SK-N-DZ (cell line): ENCODE measurements around the gene RUNX1.

Experiments used
- DNase-seq: peaks from one replicate; pipeline ENCODE4 v3.0.0-alpha.2; 2015; ENCODE audit warnings: low spot score

The RUNX1 gene

DNA sequence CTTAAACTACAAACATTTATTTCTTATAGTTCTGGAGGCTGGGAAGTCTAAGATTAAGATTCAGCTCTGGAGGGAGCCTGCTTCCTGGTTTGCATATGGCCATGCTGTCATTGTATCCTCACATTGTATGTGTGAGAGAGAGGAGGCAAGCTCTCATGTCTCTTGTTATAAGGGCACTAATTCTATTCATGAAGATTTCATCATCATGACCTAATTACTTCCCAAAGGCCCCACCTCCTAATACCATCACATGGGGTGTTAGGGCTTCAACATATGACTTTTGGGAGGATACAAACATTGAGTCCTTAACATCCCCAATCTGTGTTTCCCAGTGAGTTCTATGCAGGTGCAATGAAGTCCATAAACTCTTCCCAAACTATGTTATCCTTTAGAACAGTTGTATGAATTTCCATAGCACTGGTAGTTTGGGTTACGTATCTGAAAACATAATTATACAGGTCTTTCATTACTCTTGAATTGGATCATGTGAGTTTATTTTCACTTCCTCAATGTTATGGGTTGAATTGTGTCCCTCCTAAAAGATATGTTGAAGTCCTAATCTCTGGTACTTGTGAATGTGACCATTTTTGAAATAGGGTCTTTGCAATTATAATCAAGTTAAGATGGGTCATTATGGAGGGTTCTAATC lies 124.2 kb downstream of the RUNX1 start:
- no peak for DNase-seq

DNA sequence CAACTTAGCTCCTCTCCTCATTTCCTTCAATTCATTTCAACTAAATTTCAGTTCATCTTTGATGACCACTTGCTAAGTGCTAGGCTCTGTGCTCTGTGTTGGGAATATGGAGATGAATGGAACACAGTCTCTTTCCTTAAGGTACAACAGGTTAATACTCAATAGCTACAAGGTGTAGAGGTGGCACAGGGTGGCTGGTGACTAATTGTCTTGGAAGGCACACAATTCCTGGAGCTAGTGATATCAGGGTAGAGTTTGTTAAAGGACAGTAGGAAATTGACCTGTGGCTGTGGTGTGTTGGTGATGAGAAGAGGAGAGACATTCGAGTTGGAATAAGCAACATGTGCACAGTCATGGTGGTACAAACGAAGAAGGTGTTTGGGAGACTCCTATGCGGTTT lies 124.9 kb downstream of the RUNX1 start:
- DNase-seq, result no peak

DNA sequence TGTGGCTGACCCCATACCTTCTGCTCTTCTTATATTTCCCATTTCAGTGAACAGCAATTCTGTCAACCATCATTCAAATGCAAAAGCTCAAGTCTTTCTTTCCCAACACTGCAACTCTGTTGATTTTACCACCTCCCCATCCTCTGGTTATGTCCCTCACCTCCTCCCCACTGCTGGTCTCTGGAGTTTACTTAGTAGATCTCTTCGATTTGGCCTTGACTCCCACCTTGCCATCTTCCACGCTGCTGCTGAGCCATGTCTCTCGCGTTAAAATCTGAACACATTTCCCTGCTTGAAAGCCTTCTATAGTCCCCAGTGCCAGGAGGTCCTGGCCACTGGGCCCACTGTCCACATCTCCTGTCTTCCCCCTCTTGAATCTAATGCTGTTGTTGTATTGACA lies 125.5 kb downstream of the RUNX1 start:
- DNase-seq, result no peak

DNA sequence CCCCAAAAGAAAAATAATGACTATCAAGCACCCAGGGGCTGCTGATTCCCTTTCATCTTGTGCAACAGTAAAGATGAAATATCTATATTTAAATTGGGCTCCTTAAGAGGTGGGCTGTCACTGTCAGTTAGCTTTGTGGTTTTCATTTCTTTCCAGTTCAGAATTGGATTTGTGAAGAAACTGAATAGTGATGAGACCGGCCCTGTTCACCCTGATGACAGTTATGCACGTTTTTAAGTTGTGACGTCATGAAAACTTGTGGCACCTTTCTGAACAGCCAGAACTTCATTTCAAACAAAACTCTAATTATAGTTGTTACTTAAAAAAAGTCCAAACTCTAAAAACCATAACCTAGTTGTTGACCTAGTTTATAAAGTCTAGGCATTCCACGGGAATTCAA lies 125.9 kb downstream of the RUNX1 start:
- no peak for DNase-seq

DNA sequence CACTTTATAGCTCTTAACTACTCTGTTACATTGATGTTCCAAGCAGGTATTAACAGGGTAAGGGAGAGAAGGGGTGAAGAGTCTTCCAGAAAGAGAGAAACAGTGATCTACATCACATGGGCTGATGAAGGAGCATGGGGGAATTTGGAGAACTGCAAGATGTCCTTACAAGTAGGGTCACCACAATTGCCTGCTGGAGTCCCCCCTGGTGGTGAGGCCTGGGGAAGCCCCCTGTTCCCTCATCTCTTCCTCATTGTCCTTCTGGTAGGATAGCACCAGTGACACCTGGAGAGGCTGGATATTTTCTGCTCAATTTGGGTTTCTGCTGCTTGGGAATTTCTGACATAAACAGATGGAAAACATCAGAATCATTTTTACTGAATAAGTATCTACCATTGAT lies 126.6 kb downstream of the RUNX1 start:
- DNase-seq, result no peak

DNA sequence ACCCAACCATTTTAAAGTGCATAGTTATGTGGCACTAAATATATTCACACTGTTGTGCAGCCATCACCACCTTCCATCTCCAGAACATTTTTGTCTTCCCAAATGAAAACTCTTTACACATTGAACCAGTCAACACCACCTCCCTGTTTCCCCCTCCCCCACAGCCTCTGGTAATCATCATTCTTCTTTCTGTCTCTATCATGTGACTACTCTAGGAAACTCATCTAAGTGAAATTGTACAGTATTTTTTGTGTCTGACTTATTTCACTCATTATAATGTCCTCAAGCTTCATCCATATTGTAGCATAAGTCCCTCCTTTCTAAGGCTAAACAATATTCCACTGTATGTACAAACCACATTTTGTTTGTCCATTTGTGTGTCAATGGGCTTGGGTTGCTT lies 128.0 kb downstream of the RUNX1 start:
- no peak for DNase-seq

DNA sequence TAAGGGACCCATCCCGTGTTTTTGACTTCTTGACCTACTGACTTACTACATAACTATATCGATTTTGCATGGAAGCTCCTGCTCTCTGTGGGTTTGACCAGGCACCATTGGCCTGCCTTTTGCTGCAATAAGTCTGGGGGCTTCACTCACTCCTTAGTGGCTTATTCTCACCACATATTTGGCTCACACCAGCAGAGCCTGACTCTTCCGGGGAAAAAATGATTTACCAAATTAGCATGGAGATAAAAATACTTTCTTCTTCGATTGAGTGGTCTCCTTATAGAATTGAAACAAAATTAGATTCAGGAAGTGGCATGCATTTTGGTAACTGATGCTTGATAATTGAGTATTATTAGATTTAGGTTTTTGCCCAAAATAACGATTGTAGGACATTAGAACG lies 129.7 kb downstream of the RUNX1 start:
- DNase-seq, result no peak

DNA sequence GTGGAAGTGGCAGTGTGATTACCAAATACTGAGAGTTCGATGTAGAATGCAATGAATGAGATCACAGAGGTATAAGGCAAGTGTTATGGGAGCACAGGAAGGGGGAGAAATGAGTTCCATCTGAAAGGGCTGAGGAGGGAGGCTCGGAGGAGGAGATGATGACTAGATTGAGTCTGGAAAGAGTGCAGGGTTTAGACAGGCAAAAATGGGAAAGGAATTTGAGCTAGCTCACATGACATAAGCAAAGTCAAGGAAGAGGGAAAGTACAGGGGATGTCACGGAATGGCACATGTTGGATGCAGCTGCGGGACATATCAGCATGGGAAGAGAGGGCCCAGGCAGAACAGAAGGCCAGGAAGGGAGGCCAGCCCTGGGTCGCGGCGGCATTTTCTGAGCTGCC lies 132.7 kb downstream of the RUNX1 start:
- DNase-seq, result no peak

DNA sequence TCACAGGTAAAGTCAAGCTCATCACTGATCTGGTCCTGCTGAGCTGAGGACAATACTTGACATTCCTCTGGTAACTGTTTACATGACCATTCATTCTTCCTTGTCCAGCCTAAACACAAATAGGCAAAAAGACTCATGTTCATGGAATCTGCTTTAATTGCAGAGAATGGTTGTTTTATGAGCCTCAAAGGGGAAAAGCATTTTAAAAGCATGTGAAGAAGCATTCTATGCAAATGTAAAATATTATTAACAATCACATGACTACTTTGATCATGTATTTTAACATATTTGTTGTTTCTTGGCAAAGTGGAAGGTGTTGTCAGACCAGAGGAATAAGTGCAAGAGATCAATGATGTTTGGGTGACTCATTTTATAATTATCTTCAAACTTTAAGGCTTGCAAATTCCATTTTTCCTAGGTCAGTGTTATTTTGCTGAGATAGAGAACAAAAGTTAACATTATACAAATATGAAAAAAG lies 133.7 kb downstream of the RUNX1 start:
- no peak for DNase-seq

DNA sequence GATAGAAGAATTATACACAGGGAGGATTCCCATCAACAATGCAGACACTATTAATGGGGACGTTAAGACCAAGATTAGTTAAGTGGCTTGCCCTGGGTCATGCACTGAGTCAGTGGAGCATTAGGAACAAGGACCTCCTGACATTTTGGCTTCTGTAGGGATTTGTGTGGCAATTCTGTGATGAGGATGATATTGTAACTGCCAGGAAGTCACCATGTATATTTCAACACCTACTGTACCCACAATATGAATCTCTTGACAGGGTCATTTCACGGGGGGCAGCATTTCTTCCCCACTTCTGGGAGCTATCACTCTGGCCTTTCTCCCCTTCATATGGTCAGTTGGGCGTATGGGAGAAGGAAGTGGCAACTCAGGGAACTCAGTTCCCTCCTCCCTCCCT lies 134.9 kb downstream of the RUNX1 start:
- no peak for DNase-seq

DNA sequence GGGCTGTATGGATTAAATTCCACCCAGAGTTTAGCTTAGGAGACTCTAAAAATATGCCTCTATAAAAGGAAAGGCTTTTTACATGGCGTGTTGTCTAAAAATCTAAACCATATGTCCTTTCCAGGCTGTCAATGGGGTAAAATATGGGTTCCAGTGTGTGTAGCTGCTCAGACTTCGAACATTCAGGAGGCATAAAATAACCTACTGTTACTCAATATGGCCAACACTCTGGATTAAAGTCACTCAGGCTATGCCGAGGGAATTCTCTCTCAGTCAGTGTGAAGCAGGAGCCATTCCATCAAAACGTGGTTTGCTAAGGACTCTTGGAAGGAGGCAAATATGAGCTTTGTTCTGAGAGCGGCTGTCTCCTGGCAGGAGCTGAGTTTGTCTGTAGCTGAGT lies 135.3 kb downstream of the RUNX1 start:
- DNase-seq, result no peak

DNA sequence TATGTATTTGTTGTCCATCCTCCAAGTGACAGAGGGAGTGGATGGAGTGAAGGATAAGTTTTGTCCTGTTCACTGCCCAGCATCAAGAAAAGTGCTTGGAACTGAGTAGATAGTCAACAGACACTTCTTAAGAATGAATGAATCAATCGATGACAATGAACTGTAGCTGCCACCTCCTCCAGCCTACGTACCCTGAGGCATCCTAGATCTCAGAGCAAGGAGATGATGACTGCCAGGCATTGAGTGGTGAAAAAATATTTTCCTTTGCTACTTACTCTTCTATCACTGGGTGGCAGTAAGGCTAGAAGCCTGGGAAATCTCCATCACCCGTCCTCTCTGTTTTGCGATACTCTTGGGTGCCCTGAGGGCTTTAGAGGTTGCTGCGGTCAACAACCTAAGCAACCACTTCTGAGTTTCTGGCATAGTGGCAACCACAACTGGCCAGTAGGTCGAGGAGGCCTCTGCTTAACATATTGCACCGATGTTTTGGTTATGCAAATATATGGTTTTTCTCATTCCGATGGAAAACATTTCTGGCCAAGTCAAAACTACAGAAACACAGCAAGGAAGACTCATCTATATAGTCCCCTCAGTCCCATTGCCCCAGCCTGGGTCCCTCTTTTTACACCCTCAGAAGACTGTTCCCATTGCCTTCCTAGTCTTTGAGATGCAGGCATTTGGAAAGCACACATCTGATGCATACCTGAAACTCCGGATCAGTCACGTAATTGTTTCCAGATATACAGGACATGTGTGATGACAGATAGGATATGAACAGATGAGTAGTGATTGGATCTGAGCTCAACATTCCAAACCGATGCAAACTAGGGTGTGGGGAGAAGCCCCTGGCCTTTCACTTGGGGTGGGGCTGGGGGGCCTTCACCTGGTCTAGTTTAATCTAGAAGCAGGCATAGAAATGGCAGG lies 136.8 kb downstream of the RUNX1 start:
- DNase-seq, result no peak

DNA sequence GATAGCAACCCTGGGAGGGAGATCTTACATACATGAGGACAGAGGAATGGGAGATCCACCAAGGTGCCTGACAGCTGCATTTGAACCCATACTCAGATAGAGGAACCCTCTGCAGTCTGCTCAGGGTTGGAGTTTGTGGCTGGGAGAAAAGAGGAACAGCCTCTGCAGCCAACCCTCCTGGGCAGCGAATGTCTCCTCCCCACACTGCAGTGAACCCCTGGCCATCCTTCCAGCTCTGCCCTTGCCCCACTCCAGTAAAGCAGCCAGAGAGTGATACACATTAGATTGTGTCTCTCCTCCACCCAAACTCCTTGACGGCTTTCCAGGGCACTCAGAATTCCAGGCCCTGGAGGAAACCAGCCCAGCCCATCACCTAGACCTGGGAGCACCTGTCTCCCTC lies 137.7 kb downstream of the RUNX1 start:
- no peak for DNase-seq

DNA sequence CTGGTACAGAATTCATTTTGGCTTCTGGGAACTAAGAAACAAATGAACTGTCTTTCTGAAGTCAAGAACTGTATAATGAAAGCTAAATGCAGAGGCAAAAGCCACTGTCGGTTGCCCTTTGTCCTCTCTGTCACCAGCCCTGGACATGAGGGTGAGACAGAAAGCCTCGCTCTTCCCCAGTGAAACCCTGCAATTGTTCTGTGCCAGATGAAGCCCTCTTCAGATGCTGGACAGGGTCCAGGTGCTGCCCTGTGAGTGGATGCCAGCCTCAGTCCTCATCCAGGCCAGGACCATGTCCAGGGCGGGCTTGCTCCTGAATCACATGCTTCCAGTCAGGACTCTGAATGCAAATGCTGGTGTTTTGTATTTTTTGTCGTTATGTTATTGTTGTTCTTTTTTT lies 138.7 kb downstream of the RUNX1 start:
- DNase-seq, result no peak

DNA sequence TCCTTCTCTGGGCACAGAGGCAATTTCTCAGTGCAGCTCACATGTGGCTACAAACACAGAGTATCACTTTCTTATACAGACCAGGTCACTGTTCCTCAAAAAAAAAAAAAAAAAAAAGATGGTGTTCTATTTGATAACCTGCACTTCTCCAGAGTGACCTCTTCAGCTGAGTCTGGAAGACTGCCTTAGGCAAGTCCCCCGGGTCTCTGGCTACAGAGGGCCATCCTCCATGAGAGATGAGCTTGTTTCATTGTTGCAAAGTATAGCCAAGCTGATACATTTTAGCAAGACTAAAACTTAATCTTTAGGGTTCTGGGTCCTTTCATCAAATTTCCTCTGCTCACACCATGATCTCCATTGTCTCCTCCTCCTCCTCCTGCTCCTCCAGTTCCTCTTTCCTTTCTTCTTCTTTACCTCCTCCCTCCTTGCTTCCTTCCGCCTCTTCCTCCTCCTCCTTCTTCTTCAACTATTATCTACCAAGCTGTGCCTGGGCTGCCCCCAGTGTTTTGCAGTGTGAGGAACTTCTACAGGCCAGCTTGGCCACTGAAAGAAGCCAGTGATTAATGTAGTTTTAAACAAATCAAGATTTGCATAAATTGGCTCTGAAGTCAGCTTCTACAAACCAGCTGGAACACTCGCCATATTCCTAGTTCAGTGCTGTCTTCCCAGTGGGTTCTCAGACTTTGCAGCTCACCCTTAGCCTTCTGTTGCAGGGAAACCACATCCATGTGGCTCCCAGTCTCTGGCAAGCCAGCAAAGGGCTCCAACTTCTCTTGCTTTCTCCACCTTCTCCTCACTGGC lies 139.4 kb downstream of the RUNX1 start:
- no peak for DNase-seq

DNA sequence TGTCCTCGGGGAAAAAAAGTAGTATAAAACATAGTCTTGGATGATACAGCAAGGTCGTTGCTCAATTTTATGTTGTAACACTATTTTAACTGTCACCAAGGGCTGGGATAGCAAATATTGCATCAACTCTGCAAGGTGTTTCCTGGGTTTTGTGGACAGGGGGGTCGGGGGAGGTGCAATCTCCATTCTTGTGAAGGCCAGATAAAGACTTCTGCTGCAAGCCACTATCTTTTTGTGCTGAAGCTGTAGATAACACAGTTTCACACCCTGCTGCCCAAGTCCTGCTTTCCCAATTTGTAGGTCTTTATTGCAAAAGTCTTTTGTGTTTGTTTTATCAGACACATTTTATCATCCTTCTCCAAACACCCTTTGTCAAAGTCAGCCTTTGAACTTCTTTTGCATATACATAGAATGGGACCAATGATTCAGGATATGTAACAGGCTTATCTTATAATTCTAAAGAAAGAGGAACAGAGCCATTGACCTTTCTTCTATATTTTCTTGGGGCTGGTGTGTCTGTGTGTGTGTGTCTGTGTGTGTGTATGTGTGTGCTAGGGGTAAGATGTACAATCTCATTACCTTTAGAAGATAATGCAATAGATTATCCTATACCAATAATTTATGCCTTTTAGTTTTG lies 140.6 kb downstream of the RUNX1 start:
- no peak for DNase-seq

DNA sequence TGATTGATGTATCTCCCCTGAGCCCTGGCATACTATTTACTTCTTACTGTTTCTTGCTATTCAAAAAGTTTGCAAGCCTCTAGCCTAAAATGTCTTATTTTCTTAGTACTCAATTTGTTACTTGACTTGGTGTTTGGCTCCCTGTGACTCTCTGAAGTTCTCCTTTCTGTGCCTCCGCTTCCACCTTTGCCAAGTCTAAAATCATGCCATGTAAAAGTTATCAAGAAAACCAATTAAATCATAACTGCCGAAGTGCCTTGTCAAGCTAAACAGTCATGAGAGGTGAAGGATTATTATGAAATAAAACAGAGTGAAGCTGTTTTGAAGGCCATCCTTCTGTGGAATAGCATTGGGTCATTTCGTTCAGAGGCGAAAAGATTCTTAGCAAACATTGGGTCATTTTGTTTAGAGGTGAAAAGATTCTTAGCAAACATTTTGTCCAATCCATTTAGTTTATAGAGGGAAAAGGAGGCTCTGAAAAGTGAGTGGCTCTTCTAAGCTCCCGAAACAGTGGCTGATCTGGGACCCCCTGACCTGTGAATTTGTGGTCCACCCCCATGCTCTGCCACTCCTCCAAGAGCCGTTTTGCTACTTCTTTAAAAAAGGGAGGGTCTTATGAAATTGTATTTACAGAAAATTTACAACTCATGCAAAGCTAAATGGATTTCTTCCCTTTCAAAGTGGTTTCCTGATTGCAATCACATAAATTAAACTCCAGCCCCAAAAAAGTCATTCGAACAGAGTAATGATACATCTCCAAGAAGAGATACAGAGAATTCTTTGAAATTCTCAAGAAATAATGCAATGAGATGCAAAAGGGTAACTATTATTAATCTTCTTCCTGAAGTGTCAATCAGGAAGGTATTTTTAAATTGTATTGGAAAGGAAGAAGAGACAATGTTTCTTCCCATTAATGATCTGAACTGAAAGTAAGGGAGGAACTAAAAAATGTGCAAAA lies 141.4 kb downstream of the RUNX1 start:
- DNase-seq, result no peak

DNA sequence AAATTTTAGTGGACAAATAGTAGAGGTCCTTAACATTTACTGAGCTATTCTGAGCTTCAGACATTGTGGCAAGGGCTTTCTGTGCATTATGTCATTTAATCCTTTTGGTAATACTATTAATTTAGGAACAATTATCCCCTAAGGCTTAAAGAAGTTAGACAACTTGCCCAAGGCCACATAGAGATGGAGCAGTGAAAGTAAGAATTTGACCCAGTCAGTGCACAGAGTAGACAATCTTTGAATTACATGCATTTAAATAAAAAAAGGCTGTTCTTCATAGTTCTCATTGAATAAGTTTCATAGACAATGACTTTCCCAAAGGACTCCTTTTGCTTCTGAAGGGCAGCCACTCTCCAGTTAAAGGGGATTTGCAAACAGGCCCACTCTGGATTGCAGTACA lies 142.7 kb downstream of the RUNX1 start:
- DNase-seq, result no peak

DNA sequence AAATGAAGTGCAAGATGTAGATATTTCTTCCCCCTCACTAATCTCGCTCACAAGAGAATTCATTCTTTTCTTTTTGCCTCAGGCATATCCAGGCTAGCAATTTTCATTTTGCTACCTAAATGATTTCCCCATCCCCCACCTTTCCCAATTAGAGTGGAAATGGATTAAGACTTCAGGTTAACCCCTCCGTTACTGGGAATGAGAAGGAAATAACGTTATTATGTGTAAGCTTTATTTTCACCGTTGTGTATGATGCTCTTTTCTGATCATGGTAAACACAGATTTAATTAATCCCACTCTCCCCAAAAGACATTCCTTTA lies 143.9 kb downstream of the RUNX1 start:
- DNase-seq, result no peak

DNA sequence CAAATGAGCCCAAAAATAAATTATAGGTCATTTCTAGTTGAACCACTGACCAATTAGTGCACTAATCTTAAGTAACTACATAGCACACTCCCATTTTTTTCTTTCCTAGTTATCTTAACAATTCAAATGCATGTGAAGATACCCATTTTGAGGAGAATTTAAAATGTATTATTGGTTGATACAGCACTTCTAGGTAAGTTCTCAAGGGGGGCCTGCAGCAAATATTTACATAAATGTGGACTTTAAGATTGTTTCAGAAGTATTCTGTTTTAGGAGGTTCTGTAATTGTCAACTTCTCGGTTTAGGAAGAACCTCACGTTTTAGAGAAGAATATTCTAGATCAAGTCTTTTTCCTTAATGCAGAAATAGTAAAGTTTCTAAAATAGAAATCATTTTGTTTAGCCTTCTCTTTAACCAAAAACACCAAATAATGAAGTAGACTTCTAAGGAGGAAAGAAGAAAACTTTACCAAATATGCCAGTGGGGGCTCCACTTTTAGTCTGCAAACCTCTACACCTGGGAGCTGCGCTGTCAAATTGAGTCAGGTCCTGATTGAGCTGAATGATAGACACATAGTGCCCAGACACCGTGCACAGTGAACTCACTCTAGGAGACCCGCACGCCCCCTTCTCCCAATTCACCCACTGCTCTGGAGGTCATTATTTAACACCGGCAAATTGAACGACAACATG lies 144.4 kb downstream of the RUNX1 start:
- no peak for DNase-seq
